Muscle layer of duodenum (tissue), 2 donors: Measurements from ENCODE around the gene ACKR2.
A peak's percentile ranks its signal among the peaks of the same experiment; 100 is the strongest.
"Not testable (repeated sequence)": the region's sequence is repeated elsewhere in the genome, so short reads cannot be mapped to it uniquely, and the experiment has no call there.

Source experiments
- H3K27ac ChIP-seq: one replicate; pipeline ENCODE4 v1.7.0; 2013; ENCODE audit warnings: mild to moderate bottlenecking, low read length
- H3K27me3 ChIP-seq: one replicate; pipeline ENCODE4 v1.7.0; 2013; ENCODE audit warnings: low read depth, mild to moderate bottlenecking, control low read depth, low read length
- H3K36me3 ChIP-seq, 2 donors: one replicate each; pipeline ENCODE4 v1.7.0; 2013; ENCODE audit warnings: low read length in 2 of 2, control low read depth in 1 of 2, mild to moderate bottlenecking in 1 of 2; ENCODE audit not compliant: insufficient read depth in 2 of 2, control insufficient read depth in 1 of 2
- H3K4me1 ChIP-seq, 2 donors: one replicate each; pipeline ENCODE4 v1.7.0; 2013; ENCODE audit warnings: low read length in 2 of 2, mild to moderate bottlenecking in 2 of 2, control low read depth in 1 of 2, moderate library complexity in 1 of 2; ENCODE audit not compliant: insufficient read depth in 2 of 2, control insufficient read depth in 1 of 2
- H3K4me3 ChIP-seq, 2 donors: one replicate each; pipeline ENCODE4 v1.7.0; 2013; ENCODE audit warnings: low read length in 2 of 2, low read depth in 1 of 2, mild to moderate bottlenecking in 1 of 2
- H3K9me3 ChIP-seq, 2 donors: one replicate each; pipeline ENCODE4 v1.7.0; 2013; ENCODE audit warnings: low read length in 2 of 2, control low read depth in 1 of 2, mild to moderate bottlenecking in 1 of 2; ENCODE audit not compliant: control insufficient read depth in 1 of 2
- donor health status: healthy.

Gene ACKR2

DNA sequence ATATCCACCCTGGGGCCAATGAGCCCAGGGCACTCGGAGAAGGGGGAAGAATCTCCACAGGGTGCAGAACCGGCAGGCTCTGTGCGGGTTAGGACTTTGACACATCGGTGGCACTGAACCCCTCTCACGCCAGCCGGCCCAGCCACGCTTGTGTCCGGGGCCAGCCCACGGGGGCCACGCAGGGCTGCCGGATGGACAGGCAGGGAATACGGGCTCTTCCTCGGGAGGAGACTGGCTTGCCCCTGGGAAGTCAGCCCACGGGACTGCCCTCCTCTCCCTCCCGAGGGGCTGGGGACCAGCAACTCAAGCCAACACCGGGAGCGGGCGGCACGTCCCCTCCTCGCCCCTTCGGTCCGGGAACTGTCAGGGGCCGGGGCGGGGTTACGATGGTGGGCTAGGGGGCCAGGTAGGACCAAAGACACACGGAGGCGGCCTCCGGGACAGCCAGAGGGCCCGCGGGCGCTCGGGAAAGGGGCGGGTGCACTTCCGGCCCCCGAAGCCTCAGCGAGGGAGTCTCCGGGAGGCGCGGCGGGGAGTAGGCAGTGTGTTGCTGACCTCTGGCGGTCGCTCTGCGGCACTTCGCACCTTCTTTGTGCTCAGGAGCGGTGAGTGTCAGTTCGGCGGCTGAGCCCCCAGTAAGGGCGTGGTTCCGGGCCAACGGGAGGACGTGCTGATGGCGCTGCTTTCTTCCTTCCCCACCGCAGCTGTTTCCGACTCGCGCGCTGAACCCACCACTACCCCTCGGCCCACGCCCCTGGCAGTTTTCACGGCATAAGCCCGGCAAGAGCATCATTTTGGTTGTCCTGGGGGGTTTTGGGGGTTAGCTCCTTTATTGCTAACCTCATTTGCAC, 71.6 kb downstream of the ACKR2 start:
- no peak overlapping the region for H3K27ac ChIP-seq
- no peaks in the 10 kb centered on the region for H3K4me1 ChIP-seq
- H3K27me3 ChIP-seq: no peaks in the 10 kb centered on the region
- peak overlapping the region; percentile 62 to 68 for H3K4me3 ChIP-seq
- H3K9me3 ChIP-seq: no peaks in the 10 kb centered on the region
- no peaks in the 10 kb centered on the region for H3K36me3 ChIP-seq

DNA sequence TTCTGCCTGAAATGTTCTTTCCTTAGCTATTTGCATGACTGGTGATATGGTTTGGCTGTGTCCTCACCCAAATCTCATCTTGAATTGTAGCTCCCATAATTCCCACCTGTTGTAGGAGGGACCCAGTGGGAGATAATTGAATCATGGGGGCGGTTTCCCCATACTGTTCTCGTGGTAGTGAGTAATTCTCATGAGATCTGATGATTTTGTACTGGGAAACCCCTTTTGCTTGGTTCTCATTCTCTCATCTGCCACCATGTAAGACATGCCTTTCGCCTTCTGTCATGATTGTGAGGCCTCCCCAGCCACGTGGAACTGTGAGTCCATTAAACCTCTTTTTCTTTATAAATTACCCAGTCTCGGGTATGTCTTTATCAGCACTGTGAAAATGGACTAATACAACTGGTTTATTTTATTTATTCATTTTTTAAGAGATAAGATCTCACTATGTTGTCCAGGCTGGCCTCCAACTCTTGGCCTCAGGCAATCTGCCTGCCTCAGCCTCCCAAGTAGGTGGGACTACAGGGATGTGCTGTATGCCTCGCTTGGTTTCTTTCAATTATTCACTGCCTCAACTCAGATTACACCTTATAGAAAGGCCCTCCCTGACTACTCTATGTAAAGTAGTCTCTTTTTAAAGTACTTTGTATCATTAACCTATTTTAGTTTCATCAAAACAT, 74.1 kb downstream of the ACKR2 start:
- H3K4me3 ChIP-seq, H3K36me3 ChIP-seq, H3K4me1 ChIP-seq, H3K27me3 ChIP-seq, H3K9me3 ChIP-seq, H3K27ac ChIP-seq: not testable (repeated sequence)

DNA sequence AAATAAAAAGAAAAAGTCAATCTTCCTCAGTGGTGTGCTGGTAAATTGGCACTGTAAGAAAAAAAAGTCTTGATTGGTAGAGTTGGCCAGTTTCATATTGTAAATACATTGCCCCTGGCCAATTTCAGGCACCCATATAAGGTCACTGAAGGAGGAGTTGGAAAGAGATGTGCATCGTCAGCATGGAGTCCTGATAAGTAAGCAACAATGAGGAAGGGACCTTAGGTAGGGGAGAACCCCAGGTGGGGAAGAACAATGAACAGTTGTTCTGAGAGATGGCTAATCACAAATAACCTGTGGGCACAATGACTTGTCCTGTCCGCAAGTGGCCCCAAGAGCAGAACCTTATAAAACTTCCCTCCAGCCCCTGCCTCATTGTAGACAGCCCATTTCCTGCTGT, 75.1 kb downstream of the ACKR2 start:
- H3K4me3 ChIP-seq: no peak overlapping the region
- H3K4me1 ChIP-seq: no peaks in the 10 kb centered on the region
- H3K27me3 ChIP-seq: no peaks in the 10 kb centered on the region
- no peaks in the 10 kb centered on the region for H3K9me3 ChIP-seq
- no peak overlapping the region for H3K27ac ChIP-seq
- H3K36me3 ChIP-seq: no peaks in the 10 kb centered on the region

DNA sequence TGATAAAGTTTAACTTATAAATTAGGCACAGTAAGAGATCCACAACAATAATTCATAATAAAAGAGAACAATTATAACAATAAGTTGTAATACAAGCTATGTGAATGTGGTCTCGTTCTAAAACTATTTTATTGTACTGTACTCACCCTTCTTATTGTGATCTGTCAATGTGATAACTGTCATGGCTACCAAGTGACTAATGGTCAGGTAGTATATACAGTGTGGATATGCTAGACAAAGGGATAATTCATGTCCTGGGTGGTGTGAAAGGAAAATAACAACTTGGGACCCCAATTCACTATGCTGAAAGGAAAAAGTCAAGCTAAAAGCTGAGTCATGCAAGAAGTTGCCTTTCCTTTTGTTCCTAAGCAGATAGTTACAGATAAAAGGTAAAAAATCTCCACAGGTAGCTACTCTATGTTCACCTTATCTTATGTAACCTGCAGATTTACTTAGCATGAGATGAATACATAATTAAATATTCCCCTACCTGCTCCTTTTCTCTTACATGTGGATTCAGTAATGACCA, 77.1 kb downstream of the ACKR2 start:
- Histone ChIP-seq H3K27ac (no peak overlapping the region), H3K36me3 (no peaks in the 10 kb centered on the region), H3K4me1 (no peaks in the 10 kb centered on the region), H3K27me3 (no peaks in the 10 kb centered on the region), H3K4me3 (no peak overlapping the region), H3K9me3 (no peaks in the 10 kb centered on the region)

DNA sequence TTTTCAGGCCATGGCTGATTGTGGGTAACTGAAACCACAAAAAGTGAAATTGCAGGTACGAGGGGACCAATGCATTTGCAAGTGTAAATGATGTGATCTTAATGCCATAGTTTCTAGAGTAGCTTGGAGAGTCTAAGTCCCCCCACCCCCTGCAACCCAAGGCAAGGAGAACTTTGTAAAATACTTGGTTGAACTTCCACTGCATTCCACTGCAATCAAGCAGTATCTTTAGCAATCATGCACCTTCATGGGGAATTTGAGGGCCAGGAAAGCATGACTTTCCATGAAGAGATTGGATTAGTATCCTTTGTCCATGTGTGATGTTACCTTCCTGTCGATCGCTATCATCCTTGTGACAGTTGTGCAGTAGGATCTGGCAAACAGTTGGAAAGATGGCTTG, 77.8 kb downstream of the ACKR2 start:
- Histone ChIP-seq H3K4me1 (no peaks in the 10 kb centered on the region), H3K27ac (no peak overlapping the region), H3K4me3 (no peak overlapping the region), H3K36me3 (no peaks in the 10 kb centered on the region), H3K27me3 (no peaks in the 10 kb centered on the region), H3K9me3 (no peaks in the 10 kb centered on the region)

DNA sequence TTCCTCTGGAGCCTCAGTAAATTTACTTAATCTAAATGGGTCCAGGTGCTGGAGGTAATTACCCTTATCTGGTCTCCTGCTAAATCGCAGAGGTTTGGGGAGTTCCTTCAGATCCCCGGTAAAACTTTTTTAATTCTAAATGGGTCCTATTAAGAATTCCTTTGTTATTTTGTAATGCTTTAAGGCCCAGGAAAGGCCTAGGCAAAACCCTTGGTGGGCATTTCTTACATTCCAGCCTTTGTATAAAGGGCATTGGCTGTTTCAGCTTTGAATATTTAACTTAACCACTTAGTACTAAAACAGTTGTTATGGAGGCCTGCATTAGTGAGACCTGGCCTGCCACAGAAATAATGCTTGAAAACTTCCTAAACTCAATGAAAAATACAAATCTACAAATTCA, 81.8 kb downstream of the ACKR2 start:
- Histone ChIP-seq H3K27me3 (no peaks in the 10 kb centered on the region), H3K9me3 (no peaks in the 10 kb centered on the region), H3K36me3 (no peaks in the 10 kb centered on the region), H3K27ac (no peak overlapping the region), H3K4me3 (no peak overlapping the region), H3K4me1 (no peaks in the 10 kb centered on the region)

DNA sequence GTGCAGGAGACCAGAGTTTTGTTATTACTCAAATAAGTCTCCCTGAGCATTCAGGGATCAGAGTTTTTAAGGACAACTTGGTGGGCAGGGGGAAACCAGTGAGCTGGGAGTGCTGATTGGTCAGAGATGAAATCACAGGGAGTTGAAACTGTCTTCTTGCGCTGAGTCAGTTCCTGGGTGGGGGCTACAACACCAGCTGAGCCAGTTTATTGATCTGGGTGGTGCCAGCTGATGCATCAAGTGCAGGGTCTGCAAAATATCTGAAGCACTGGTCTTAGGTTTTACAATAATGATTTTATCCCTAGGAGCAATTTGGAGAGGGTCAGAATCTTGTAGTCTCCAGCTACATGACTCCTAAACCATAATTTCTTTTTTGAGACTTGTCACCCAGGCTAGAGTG, 82.9 kb downstream of the ACKR2 start:
- H3K36me3 ChIP-seq: no peaks in the 10 kb centered on the region
- H3K4me1 ChIP-seq: no peaks in the 10 kb centered on the region
- H3K27me3 ChIP-seq: no peaks in the 10 kb centered on the region
- no peak overlapping the region for H3K4me3 ChIP-seq
- H3K9me3 ChIP-seq: no peaks in the 10 kb centered on the region
- no peak overlapping the region for H3K27ac ChIP-seq

DNA sequence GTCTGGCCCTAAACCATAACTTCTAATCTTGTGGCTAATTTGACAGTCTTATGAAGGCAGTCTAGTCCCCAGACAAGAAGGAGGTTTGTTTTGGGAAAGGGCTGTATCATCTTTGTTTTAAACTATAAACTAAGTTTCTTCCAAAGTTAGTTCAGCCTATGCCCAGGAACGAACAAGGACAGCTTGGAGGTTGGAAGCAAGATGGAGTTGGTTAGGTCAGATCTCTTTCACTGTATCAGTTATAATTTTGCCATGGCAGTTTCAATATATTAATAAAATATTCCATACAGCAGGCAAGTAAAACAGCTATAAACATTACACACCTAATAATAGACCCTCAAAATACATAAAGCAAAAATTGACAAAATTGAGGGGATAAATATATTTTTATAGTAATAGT, 83.6 kb downstream of the ACKR2 start:
- Histone ChIP-seq H3K9me3 (no peaks in the 10 kb centered on the region), H3K4me1 (no peaks in the 10 kb centered on the region), H3K27ac (no peak overlapping the region), H3K36me3 (no peaks in the 10 kb centered on the region), H3K4me3 (no peak overlapping the region), H3K27me3 (no peaks in the 10 kb centered on the region)

DNA sequence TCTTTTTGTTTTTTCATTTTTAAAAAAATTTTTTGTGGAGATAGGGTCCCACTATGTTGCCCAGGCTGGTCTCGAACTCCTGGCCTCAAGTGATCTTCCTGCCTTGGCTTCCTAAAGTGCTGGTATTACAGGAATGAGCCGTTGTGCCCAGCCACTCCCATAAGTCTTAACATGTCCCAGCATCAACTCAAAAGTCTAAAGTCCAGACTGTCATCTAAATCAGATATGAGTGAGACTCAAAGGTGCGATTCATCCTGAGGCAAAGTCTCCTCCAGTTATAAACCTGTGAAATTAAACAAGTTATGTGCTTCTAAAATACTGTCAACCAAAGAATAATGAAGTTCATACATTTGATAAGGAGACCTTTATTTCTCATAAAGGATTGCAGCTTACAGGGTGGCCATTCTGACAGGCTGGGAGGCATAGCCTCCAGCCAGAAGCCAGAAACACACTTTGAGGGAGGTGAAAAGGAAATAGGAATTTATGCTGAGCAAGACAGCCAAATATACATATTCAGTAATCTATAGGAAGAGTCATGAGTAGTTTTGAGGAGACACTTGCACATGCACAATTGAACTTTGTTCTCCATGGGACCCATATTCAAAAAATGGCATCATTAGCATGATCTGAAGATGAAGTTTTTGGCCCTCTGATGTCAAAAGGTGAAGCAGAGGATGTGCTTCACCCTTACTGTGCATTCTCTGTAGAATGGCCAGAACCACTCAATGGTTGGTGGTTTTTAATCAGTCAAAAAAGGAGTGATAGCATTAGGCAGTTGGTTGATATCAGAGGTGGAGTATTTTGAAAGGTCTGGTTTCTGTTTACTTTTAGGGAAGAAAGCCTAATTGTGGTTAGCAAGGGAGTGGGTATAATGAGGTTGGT, 85.7 kb downstream of the ACKR2 start:
- Histone ChIP-seq H3K36me3 (no peaks in the 10 kb centered on the region), H3K4me1 (no peaks in the 10 kb centered on the region), H3K27me3 (no peaks in the 10 kb centered on the region), H3K9me3 (no peaks in the 10 kb centered on the region), H3K4me3 (no peak overlapping the region), H3K27ac (no peak overlapping the region)

DNA sequence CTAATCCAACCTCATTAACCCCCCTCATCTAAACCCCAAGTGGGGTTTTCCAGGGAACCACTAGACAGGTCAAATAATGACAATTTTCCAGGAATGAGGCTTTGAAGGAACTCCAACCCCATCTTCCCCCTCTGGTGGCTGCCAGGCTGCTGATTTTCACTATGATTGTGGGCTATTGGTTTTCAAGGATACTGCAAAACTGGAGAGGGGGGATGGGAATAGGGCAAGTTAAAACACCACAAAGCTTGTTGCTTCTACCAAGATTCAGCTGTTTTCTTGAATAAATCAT, 86.3 kb downstream of the ACKR2 start:
- H3K4me3 ChIP-seq: no peak overlapping the region
- H3K9me3 ChIP-seq: no peaks in the 10 kb centered on the region
- H3K27me3 ChIP-seq: no peaks in the 10 kb centered on the region
- H3K36me3 ChIP-seq: no peaks in the 10 kb centered on the region
- H3K4me1 ChIP-seq: no peaks in the 10 kb centered on the region
- no peak overlapping the region for H3K27ac ChIP-seq
